Measurements from ENCODE around the gene SWT1. TPM values are rescaled to one million over a fixed set of nuclear protein-coding genes. Genes with fewer than 3 reads are reported as not detected.

Gene SWT1
- total and polyA plus RNA-seq, 2 of the 4 experiments (the other 2 are of a cell fraction): 0.82 to 2.7 TPM

GRCh38 chr1:185132534-185132933 is 24.4 kb upstream of the SWT1 start:
- Histone ChIP-seq H3K18ac (ENCODE audit: low read depth, low read length) (no peak overlapping the region), H3K36me3 (ENCODE audit: control insufficient read depth, insufficient read depth, low read length) (peaks cover 24% of the 10 kb centered on the region), H3K27me3 (ENCODE audit: control insufficient read depth, insufficient read depth, low read length) (no peaks in the 10 kb centered on the region), H3K4me3 (ENCODE audit: insufficient read depth, low read depth, low read length) (no peak overlapping the region), H3K14ac (replicated peaks; ENCODE audit: low read depth, low read length) (no peak overlapping the region), H3K4me2 (ENCODE audit: low read depth, low read length) (no peak overlapping the region), H3K56ac (ENCODE audit: extremely low read depth, insufficient read depth, low read length) (no peak overlapping the region), H3K23ac (ENCODE audit: low read depth, low read length) (no peak overlapping the region), H2AK5ac (ENCODE audit: low read depth, low read length) (no peak overlapping the region), H3K79me1 (ENCODE audit: low read depth in 1 of 2, low read length in 2 of 2) (no peaks in the 10 kb centered on the region), H3K27ac (ENCODE audit: insufficient read depth, low read length) (no peak overlapping the region), H3K9me3 (ENCODE audit: control insufficient read depth, insufficient read depth, low read length) (peaks cover 9% of the 10 kb centered on the region), H4K20me1 (ENCODE audit: insufficient read depth, low read length) (no peaks in the 10 kb centered on the region), H2AFZ (replicated peaks; ENCODE audit: low read length, poor library complexity) (no peak overlapping the region), H4K8ac (ENCODE audit: low read depth in 2 of 2, low read length in 2 of 2) (no peak overlapping the region), H3K4me1 (ENCODE audit: control insufficient read depth, insufficient read depth, low read length) (no peaks in the 10 kb centered on the region), H2AK9ac (replicated peaks; ENCODE audit: low read depth, low read length, poor library complexity) (no peak overlapping the region), H2BK15ac (ENCODE audit: low read depth, low read length) (no peak overlapping the region), H3K9ac (ENCODE audit: low read depth, low read length) (no peak overlapping the region), H3K4ac (ENCODE audit: low read depth, low read length) (no peak overlapping the region), H2BK5ac (ENCODE audit: low read depth, low read length, poor library complexity, severe bottlenecking) (no peak overlapping the region), H2BK20ac (ENCODE audit: low read depth, low read length) (no peak overlapping the region), H3K9me1 (ENCODE audit: insufficient read depth, low read length) (no peaks in the 10 kb centered on the region), H4K5ac (ENCODE audit: low read depth, low read length) (no peak overlapping the region), H2BK120ac (ENCODE audit: low read depth, low read length) (no peak overlapping the region), H4K91ac (ENCODE audit: insufficient read depth, low read depth, low read length) (no peak overlapping the region)
- no TSS peak for BruUV-seq (replicated peaks)
- WGBS, 2 experiments (ENCODE audit: extremely low coverage in 2 of 2, insufficient read length in 1 of 2): no CpG with 5 or more reads among the region's 1 CpG
- in situ Hi-C loops (cut with MboI; ENCODE audit: low sequenced_read_pairs): no loop called here
- intact Hi-C loops (cut with micrococcal nuclease): no loop called here
- ATAC-seq (ENCODE audit: low read depth): no peak
- no peak for DNase-seq
- CTCF ChIA-PET: no interaction called here
- TF ChIP-seq MXI1 (IDR thresholded peaks at IDR 0.05; ENCODE audit: borderline replicate concordance, low read depth, low read length) (no peak), CEBPB (IDR thresholded peaks at IDR 0.05; ENCODE audit: low read depth, low read length) (no peak), POLR2A (IDR thresholded peaks at IDR 0.05; ENCODE audit: low read depth, low read length) (no peak), BHLHE40 (IDR thresholded peaks at IDR 0.05; ENCODE audit: low read depth, low read length) (no peak), SMC3 (IDR thresholded peaks at IDR 0.05; ENCODE audit: low read depth, low read length) (no peak), CHD1 (IDR thresholded peaks at IDR 0.05; ENCODE audit: low read depth, low read length) (no peak), RAD21 (IDR thresholded peaks at IDR 0.05; ENCODE audit: low read length) (no peak)
- POLR2A ChIA-PET (ENCODE audit: unreplicated experiment): no interaction called here
- dilution Hi-C loops (cut with HindIII; ENCODE audit: low sequenced_read_pairs, unreplicated experiment): no loop called here

Data from IMR-90 (cell line).